HEK293 (cell line): ENCODE measurements around the gene BTBD9.

ENCODE experiments used
- CTCF ChIA-PET: fragments of 350-600 bp; formaldehyde crosslinking; extraction: SDS; loops from one replicate; lab custom pipeline; 2021; ENCODE audit warnings: antibody characterized with exemption; lab: Yijun Ruan, JAX
- POLR2A ChIA-PET: fragments of 300-600 bp; formaldehyde crosslinking; extraction: SDS; loops from one replicate; lab custom pipeline; 2020; ENCODE audit warnings: antibody characterized with exemption, inconsistent platforms; lab: Yijun Ruan, JAX
- H3K27ac ChIP-seq: fragments of 200-500 bp; sonication (Bioruptor generic); 2 replicates; pipeline ENCODE4 v1.5.1; 2014; ENCODE audit warnings: low read depth, low read length, control low read depth, inconsistent platforms; ENCODE audit errors: extremely low read depth
- H3K36me3 ChIP-seq, 2 experiments: fragments of 200-500 bp in 1 of 2; sonication (Bioruptor generic) in 1 of 2; 1 replicate in 1 of 2; 2 replicates in 1 of 2; pipeline ENCODE4 v1.5.1; 2014 to 2017; ENCODE audit warnings: inconsistent platforms in 2 of 2, low read length in 2 of 2; ENCODE audit not compliant: control insufficient read depth in 2 of 2, insufficient read depth in 1 of 2
- H3K4me1 ChIP-seq: fragments of 200-500 bp; sonication (Bioruptor generic); 2 replicates; pipeline ENCODE4 v1.5.1; 2014; ENCODE audit warnings: mild to moderate bottlenecking, low read length, inconsistent platforms; ENCODE audit not compliant: control insufficient read depth, insufficient read depth
- H3K4me3 ChIP-seq: 2 replicates; pipeline ENCODE4 v1.5.1; 2011; ENCODE audit warnings: low read depth, mild to moderate bottlenecking, control low read depth, low read length, moderate library complexity
- H3K9me3 ChIP-seq: fragments of 200-500 bp; sonication (Bioruptor generic); 2 replicates; pipeline ENCODE4 v1.5.1; 2014; ENCODE audit warnings: low read depth, low read length, inconsistent platforms; ENCODE audit not compliant: control insufficient read depth, insufficient read depth
- HOXA7 ChIP-seq: sonication (generic); formaldehyde crosslinking; IDR thresholded peaks from 2 replicates; pipeline ENCODE4 v1.8.1; 2022; ENCODE audit warnings: missing genetic modification reagents, borderline replicate concordance
- IKZF3 ChIP-seq: fragments of 450-650 bp; IDR thresholded peaks from 2 replicates; pipeline ENCODE4 v1.5.0; 2018; ENCODE audit warnings: missing biosample characterization, mild to moderate bottlenecking, missing genetic modification characterization, moderate library complexity
- KLF7 ChIP-seq: fragments of 450-650 bp; formaldehyde crosslinking; IDR thresholded peaks from 2 replicates; pipeline ENCODE4 v1.5.1; 2016; ENCODE audit warnings: missing biosample characterization, missing genetic modification characterization, borderline replicate concordance
- PRDM2 ChIP-seq: fragments of 450-650 bp; formaldehyde crosslinking; IDR thresholded peaks from 2 replicates; pipeline ENCODE4 v1.5.1; 2016; ENCODE audit warnings: missing biosample characterization, missing genetic modification characterization, borderline replicate concordance
- TSHZ1 ChIP-seq: fragments of 450-650 bp; formaldehyde crosslinking; IDR thresholded peaks from 2 replicates; pipeline ENCODE4 v1.5.1; 2016; ENCODE audit warnings: missing biosample characterization, missing genetic modification characterization, borderline replicate concordance
- ZEB2 ChIP-seq: fragments of 450-650 bp; formaldehyde crosslinking; IDR thresholded peaks from 2 replicates; pipeline ENCODE4 v1.5.1; 2016; ENCODE audit warnings: missing biosample characterization, missing genetic modification characterization
- ZFP69B ChIP-seq: fragments of 450-650 bp; formaldehyde crosslinking; IDR thresholded peaks from 2 replicates; pipeline ENCODE4 v1.5.1; 2016; ENCODE audit warnings: missing biosample characterization, missing genetic modification characterization
- ZNF341 ChIP-seq: fragments of 450-650 bp; formaldehyde crosslinking; IDR thresholded peaks from 2 replicates; pipeline ENCODE4; 2016; ENCODE audit warnings: low read depth, missing biosample characterization, missing genetic modification characterization
- ZNF423 ChIP-seq: fragments of 450-650 bp; formaldehyde crosslinking; IDR thresholded peaks from 2 replicates; pipeline ENCODE4 v1.5.1; 2016; ENCODE audit warnings: missing biosample characterization, missing genetic modification characterization
- ZNF510 ChIP-seq: fragments of 450-650 bp; formaldehyde crosslinking; IDR thresholded peaks from 2 replicates; pipeline ENCODE4 v1.5.1; 2018; ENCODE audit warnings: mild to moderate bottlenecking, missing genetic modification characterization, missing biosample characterization; ENCODE audit not compliant: insufficient replicate concordance
- ZNF514 ChIP-seq: fragments of 450-650 bp; formaldehyde crosslinking; IDR thresholded peaks from 2 replicates; pipeline ENCODE4 v1.5.1; 2016; ENCODE audit warnings: missing biosample characterization, missing genetic modification characterization
- ZNF558 ChIP-seq: fragments of 450-650 bp; formaldehyde crosslinking; IDR thresholded peaks from 2 replicates; pipeline ENCODE4 v1.5.1; 2016; ENCODE audit warnings: missing biosample characterization, missing genetic modification characterization
- ZNF561 ChIP-seq: fragments of 450-650 bp; IDR thresholded peaks from 2 replicates; pipeline ENCODE4 v1.5.1; 2018; ENCODE audit warnings: missing biosample characterization, missing genetic modification characterization, borderline replicate concordance
- ZNF621 ChIP-seq: fragments of 450-650 bp; formaldehyde crosslinking; IDR thresholded peaks from 2 replicates; pipeline ENCODE4 v1.5.1; 2017; ENCODE audit warnings: missing biosample characterization, missing genetic modification characterization
- ZNF677 ChIP-seq: fragments of 450-650 bp; IDR thresholded peaks from 2 replicates; pipeline ENCODE4 v1.5.0; 2018; ENCODE audit warnings: missing biosample characterization, mild to moderate bottlenecking, missing genetic modification characterization, moderate library complexity
- ZNF837 ChIP-seq: fragments of 450-650 bp; formaldehyde crosslinking; IDR thresholded peaks from 2 replicates; pipeline ENCODE4 v1.5.1; 2016; ENCODE audit warnings: missing biosample characterization, missing genetic modification characterization
- ZSCAN23 ChIP-seq: fragments of 450-650 bp; formaldehyde crosslinking; IDR thresholded peaks from 2 replicates; pipeline ENCODE4 v1.5.1; 2016; ENCODE audit warnings: missing biosample characterization, missing genetic modification characterization
- ZXDB ChIP-seq: fragments of 450-650 bp; formaldehyde crosslinking; IDR thresholded peaks from 2 replicates; pipeline ENCODE4 v1.5.1; 2016; ENCODE audit warnings: missing biosample characterization, missing genetic modification characterization

The BTBD9 gene

GRCh38 chr6:38599966-38600550, 39.7 kb downstream of the BTBD9 start:
- no peak overlapping the region for H3K4me3 ChIP-seq
- POLR2A ChIA-PET = interaction anchor here (1.1 kb wide), 1 partner anchor 39 kb away, joined by 4 read pairs; no protein-coding TSS in a partner anchor
- no peaks in the 10 kb centered on the region for H3K36me3 ChIP-seq
- no peak overlapping the region for H3K27ac ChIP-seq
- H3K9me3 ChIP-seq = no peaks in the 10 kb centered on the region
- TF ChIP-seq KLF7 (tag by site-specific recombination) = no peak
- TF ChIP-seq, all 188 proteins: peak for 0
- CTCF ChIA-PET = interaction anchor here (0.9 to 1.0 kb wide), 2 partner anchors 32 to 108 kb away, joined by 3 read pairs; no protein-coding TSS in a partner anchor
- H3K4me1 ChIP-seq = peaks cover 17% of the 10 kb centered on the region

- POLR2A ChIA-PET = no interaction called here
- Histone ChIP-seq H3K4me3 (no peak overlapping the region), H3K4me1 (peaks cover 13% of the 10 kb centered on the region)
- no peak for TF ChIP-seq ZNF514 (tag by site-specific recombination)
- no peak for TF ChIP-seq HOXA7 (CRISPR knock-in tag)
- TF ChIP-seq ZXDB (tag by site-specific recombination) = no peak
- no peak for TF ChIP-seq ZNF561
- no peak for TF ChIP-seq ZNF558 (tag by site-specific recombination)
- no peak for TF ChIP-seq ZFP69B (tag by site-specific recombination)
- TF ChIP-seq ZNF510 (tag by site-specific recombination) = no peak
- no peak for TF ChIP-seq ZNF677 (tag by site-specific recombination)
- no peak for TF ChIP-seq ZEB2 (tag by site-specific recombination)
- TF ChIP-seq, all 188 proteins: peak for 0
- no peaks in the 10 kb centered on the region for H3K36me3 ChIP-seq
- H3K9me3 ChIP-seq = no peaks in the 10 kb centered on the region
- H3K27ac ChIP-seq = no peak overlapping the region
- CTCF ChIA-PET = interaction anchor here (0.6 kb wide), 1 partner anchor 105 kb away, joined by 3 read pairs; no protein-coding TSS in a partner anchor
Observed at GRCh38 chr6:38599261-38599660, 40.5 kb downstream of the BTBD9 start.

GRCh38 chr6:38593998-38594665, 45.6 kb downstream of the BTBD9 start:
- ChIA-PET POLR2A (no interaction called here), CTCF (interaction anchor here (0.8 kb wide), 1 partner anchor 8 kb away, joined by 3 read pairs; no protein-coding TSS in a partner anchor)
- Histone ChIP-seq H3K27ac (no peak overlapping the region), H3K4me1 (no peaks in the 10 kb centered on the region), H3K4me3 (no peak overlapping the region), H3K36me3 (peaks cover 0 to 9% of the 10 kb centered on the region in 2 experiments; a peak in 1 of 3 replicates), H3K9me3 (no peaks in the 10 kb centered on the region)
- TF ChIP-seq ZSCAN23 (tag by site-specific recombination) = no peak
- TF ChIP-seq ZNF621 (tag by site-specific recombination) = no peak
- no peak for TF ChIP-seq TSHZ1

- H3K4me3 ChIP-seq = no peak overlapping the region
- no peaks in the 10 kb centered on the region for H3K4me1 ChIP-seq
- peaks cover 0 to 9% of the 10 kb centered on the region in 2 experiments; a peak in 1 of 3 replicates for H3K36me3 ChIP-seq
- no peaks in the 10 kb centered on the region for H3K9me3 ChIP-seq
- no peak overlapping the region for H3K27ac ChIP-seq
- POLR2A ChIA-PET = no interaction called here
- CTCF ChIA-PET = interaction anchor here (0.8 kb wide), 1 partner anchor 16 kb away, joined by 3 read pairs; no protein-coding TSS in a partner anchor
- no peak for TF ChIP-seq ZNF423 (tag by site-specific recombination)
- no peak for TF ChIP-seq IKZF3
- TF ChIP-seq PRDM2 (tag by site-specific recombination) = no peak
- TF ChIP-seq ZNF837 = no peak
- no peak for TF ChIP-seq ZNF341
- no peak for TF ChIP-seq HOXA7 (CRISPR knock-in tag)
Observed at GRCh38 chr6:38593409-38593808, 46.3 kb downstream of the BTBD9 start.
